Measurements from ENCODE around the gene SLC6A13.

GRCh38 chr12:205026-205425 lies 57.6 kb downstream of the SLC6A13 start:
- no peak for TF ChIP-seq CTCF (IDR thresholded peaks at IDR 0.05; ENCODE audit: poor library complexity)
- TF ChIP-seq EZH2 (IDR thresholded peaks at IDR 0.05; ENCODE audit: borderline replicate concordance): no peak
- no peak for TF ChIP-seq EZH2phosphoT487 (IDR thresholded peaks at IDR 0.05; ENCODE audit: low read depth, severe bottlenecking, unreplicated experiment)
